GM23248 (cell line): ENCODE measurements around the gene ENTHD1.

ENCODE experiments used
- EZH2 ChIP-seq: fragments of 200-600 bp; sonication (generic); IDR thresholded peaks from 2 replicates; pipeline ENCODE4 v1.6.1; 2018; ENCODE audit warnings: antibody characterized with exemption, mild to moderate bottlenecking; ENCODE audit not compliant: insufficient read depth, poor library complexity, severe bottlenecking
- EZH2phosphoT487 ChIP-seq: fragments of 200-600 bp; sonication (generic); IDR thresholded peaks from 2 replicates; pipeline ENCODE4 v1.6.1; 2018; ENCODE audit warnings: antibody characterized with exemption, moderate library complexity, mild to moderate bottlenecking, low read depth; ENCODE audit not compliant: insufficient read depth

DNA sequence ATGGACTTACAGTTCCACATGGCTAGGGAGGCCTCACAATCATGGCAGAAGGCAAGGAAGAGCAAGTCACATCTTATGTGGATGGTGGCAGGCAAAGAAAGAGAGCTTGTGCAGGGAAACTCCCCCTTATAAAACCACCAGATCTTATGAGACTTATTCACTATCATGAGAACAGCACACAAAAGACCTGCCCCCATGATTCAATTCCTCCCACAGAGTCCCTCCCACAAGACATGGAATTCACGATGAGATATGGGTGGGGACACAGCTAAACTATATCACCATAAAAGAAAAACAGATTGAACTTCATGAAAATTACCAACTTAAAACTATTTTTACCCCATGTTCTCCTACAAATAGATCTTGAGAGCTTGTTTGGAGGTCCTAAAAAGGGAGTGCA lies 19.6 kb downstream of the ENTHD1 start:
- TF ChIP-seq EZH2 (no peak), EZH2phosphoT487 (no peak)
